Panc1 (cell line): ENCODE results near the gene CCDC185. TPM values are rescaled to one million over a fixed set of nuclear protein-coding genes. Genes with fewer than 3 reads are reported as not detected.

Experiments
- ATAC-seq: fragments of 200-7000 bp; cut with Tn5 transposase; 2 replicates; pipeline ENCODE4 v1.9.1; 2020; ENCODE audit warnings: mild to moderate bottlenecking, moderate library complexity
- BruUV-seq: library from RNA; stranded (reverse); fragments of 400-500 nt; replicated peaks from 2 replicates; lab custom pipeline; 2021; lab: Mats Ljungman, UMichigan
- CTCF ChIA-PET: fragments of 300-600 bp; sonication (Branson Sonifier 250); formaldehyde crosslinking; loops from one replicate; lab custom pipeline; 2022; ENCODE audit warnings: antibody characterized with exemption; lab: Charles Lee
- POLR2A ChIA-PET: fragments of 300-600 bp; sonication (Branson Sonifier 250); formaldehyde crosslinking; loops from one replicate; lab custom pipeline; 2022; ENCODE audit warnings: antibody characterized with exemption; lab: Charles Lee
- DNase-seq: peaks from one replicate; pipeline ENCODE4 v3.0.0-alpha.2; 2010; ENCODE audit warnings: low read depth, low spot score
- H3K27ac ChIP-seq: 2 replicates; pipeline ENCODE4 v1.5.1; 2011; ENCODE audit warnings: mild to moderate bottlenecking, low read length, inconsistent platforms
- H3K27me3 ChIP-seq: fragments of 200-500 bp; sonication (Bioruptor generic); 2 replicates; pipeline ENCODE4 v1.6.0; 2014; ENCODE audit warnings: low read length, inconsistent platforms; ENCODE audit not compliant: control insufficient read depth, insufficient read depth
- H3K36me3 ChIP-seq: fragments of 200-500 bp; sonication (Bioruptor generic); 2 replicates; pipeline ENCODE4 v1.5.1; 2014; ENCODE audit warnings: inconsistent platforms, mild to moderate bottlenecking, low read length, moderate library complexity; ENCODE audit not compliant: control insufficient read depth, insufficient read depth
- H3K4me1 ChIP-seq: 2 replicates; pipeline ENCODE4 v1.5.1; 2011; ENCODE audit warnings: inconsistent platforms, mild to moderate bottlenecking, low read length, moderate library complexity; ENCODE audit not compliant: control insufficient read depth, insufficient read depth
- H3K4me3 ChIP-seq, 2 experiments: 2 replicates each; pipeline ENCODE4 v1.5.1; 2011 to 2012; ENCODE audit warnings: low read depth in 2 of 2, low read length in 2 of 2, mild to moderate bottlenecking in 2 of 2, inconsistent platforms in 1 of 2, moderate library complexity in 1 of 2
- H3K9me3 ChIP-seq: fragments of 200-500 bp; sonication (Bioruptor generic); 2 replicates; pipeline ENCODE4 v1.5.1; 2014; ENCODE audit warnings: low read depth, mild to moderate bottlenecking, inconsistent platforms, low read length, moderate library complexity; ENCODE audit not compliant: control insufficient read depth, insufficient read depth
- POLR2AphosphoS5 ChIP-seq: IDR thresholded peaks from 2 replicates; pipeline ENCODE4 v1.6.1; 2012; ENCODE audit warnings: mild to moderate bottlenecking, low read depth, low read length, moderate library complexity
- SIN3A ChIP-seq: IDR thresholded peaks from 2 replicates; pipeline ENCODE4 v1.6.1; 2012; ENCODE audit warnings: low read depth, mild to moderate bottlenecking, low read length, moderate library complexity, borderline replicate concordance; ENCODE audit not compliant: insufficient read depth
- TCF7L2 ChIP-seq: IDR thresholded peaks from 2 replicates; pipeline ENCODE4 v1.6.1; 2011; ENCODE audit warnings: mild to moderate bottlenecking, low read depth, low read length, inconsistent platforms
- in situ Hi-C: cut with HindIII; loops from 2 replicates; pipeline ENCODE4 v1.10.0; 2016; ENCODE audit warnings: low sequenced_read_pairs, low pct_unique_long_range_greater_than_20kb
- intact Hi-C: fragments of 100-400 bp; cut with micrococcal nuclease; formaldehyde crosslinking; loops from one replicate; pipeline ENCODE4 v1.10.0; 2022; ENCODE audit not compliant: unreplicated experiment
- total RNA-seq: library from RNA; stranded (reverse); gene quantifications from one replicate; pipeline ENCODE4 v1.2.1, GENCODE V29; 2021; ENCODE audit not compliant: unreplicated experiment
- TF ChIP-seq, protein P1 (sequence below), 2 experiments: IDR thresholded peaks; 2 replicates each; pipeline ENCODE4 v1.6.1; 2011 to 2012; ENCODE audit warnings: low read depth in 2 of 2, control low read depth in 1 of 2, low read length in 1 of 2, mild to moderate bottlenecking in 1 of 2, moderate library complexity in 1 of 2; ENCODE audit not compliant: insufficient read depth in 1 of 2
- TF ChIP-seq, protein P2 (sequence below): fragments of 450-650 bp; IDR thresholded peaks from 2 replicates; pipeline ENCODE4 v1.5.1; 2017; ENCODE audit warnings: mild to moderate bottlenecking

The CCDC185 gene
- total RNA-seq, 1 experiment from 2014 or later: not detected

DNA sequence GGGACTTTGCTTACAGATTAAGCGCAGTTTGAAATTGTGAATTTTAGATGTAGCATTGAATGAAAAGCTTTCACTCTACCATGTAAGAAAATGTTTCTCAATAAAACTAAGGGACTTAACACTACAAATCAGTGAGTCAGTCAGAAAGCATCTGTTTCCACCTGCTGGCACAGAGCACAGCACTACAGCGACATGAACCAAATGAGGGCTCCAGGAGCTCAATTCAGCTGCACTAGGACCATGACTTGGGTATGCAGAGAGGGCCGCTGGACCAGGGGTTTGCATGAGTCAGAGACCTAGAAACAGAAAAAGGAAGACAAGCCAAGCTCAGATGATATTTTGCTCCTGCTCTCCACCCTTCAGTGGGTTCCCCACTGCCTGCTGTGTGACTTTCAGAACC, 34.4 kb upstream of the CCDC185 start:
- TF ChIP-seq POLR2AphosphoS5 (no peak), TCF7L2 (no peak), SIN3A (no peak)
- TF ChIP-seq, protein P1, sequence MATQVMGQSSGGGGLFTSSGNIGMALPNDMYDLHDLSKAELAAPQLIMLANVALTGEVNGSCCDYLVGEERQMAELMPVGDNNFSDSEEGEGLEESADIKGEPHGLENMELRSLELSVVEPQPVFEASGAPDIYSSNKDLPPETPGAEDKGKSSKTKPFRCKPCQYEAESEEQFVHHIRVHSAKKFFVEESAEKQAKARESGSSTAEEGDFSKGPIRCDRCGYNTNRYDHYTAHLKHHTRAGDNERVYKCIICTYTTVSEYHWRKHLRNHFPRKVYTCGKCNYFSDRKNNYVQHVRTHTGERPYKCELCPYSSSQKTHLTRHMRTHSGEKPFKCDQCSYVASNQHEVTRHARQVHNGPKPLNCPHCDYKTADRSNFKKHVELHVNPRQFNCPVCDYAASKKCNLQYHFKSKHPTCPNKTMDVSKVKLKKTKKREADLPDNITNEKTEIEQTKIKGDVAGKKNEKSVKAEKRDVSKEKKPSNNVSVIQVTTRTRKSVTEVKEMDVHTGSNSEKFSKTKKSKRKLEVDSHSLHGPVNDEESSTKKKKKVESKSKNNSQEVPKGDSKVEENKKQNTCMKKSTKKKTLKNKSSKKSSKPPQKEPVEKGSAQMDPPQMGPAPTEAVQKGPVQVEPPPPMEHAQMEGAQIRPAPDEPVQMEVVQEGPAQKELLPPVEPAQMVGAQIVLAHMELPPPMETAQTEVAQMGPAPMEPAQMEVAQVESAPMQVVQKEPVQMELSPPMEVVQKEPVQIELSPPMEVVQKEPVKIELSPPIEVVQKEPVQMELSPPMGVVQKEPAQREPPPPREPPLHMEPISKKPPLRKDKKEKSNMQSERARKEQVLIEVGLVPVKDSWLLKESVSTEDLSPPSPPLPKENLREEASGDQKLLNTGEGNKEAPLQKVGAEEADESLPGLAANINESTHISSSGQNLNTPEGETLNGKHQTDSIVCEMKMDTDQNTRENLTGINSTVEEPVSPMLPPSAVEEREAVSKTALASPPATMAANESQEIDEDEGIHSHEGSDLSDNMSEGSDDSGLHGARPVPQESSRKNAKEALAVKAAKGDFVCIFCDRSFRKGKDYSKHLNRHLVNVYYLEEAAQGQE (IDR thresholded peaks at IDR 0.05; ENCODE audit: insufficient read depth in 1 of 2, low read depth in 2 of 2, low read length in 1 of 2): no peak
- TF ChIP-seq, protein P2, sequence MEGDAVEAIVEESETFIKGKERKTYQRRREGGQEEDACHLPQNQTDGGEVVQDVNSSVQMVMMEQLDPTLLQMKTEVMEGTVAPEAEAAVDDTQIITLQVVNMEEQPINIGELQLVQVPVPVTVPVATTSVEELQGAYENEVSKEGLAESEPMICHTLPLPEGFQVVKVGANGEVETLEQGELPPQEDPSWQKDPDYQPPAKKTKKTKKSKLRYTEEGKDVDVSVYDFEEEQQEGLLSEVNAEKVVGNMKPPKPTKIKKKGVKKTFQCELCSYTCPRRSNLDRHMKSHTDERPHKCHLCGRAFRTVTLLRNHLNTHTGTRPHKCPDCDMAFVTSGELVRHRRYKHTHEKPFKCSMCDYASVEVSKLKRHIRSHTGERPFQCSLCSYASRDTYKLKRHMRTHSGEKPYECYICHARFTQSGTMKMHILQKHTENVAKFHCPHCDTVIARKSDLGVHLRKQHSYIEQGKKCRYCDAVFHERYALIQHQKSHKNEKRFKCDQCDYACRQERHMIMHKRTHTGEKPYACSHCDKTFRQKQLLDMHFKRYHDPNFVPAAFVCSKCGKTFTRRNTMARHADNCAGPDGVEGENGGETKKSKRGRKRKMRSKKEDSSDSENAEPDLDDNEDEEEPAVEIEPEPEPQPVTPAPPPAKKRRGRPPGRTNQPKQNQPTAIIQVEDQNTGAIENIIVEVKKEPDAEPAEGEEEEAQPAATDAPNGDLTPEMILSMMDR: no peak
- no TSS peak for BruUV-seq
- POLR2A ChIA-PET: no interaction called here
- Histone ChIP-seq H3K9me3 (no peaks in the 10 kb centered on the region), H3K27ac (no peak overlapping the region), H3K36me3 (no peaks in the 10 kb centered on the region), H3K27me3 (peaks cover 48% of the 10 kb centered on the region), H3K4me3 (no peak overlapping the region), H3K4me1 (no peaks in the 10 kb centered on the region)
- ATAC-seq (no peak), DNase-seq (no peak)
- in situ Hi-C loops: no loop called here
- CTCF ChIA-PET: interaction anchor here (1.0 kb wide), 1 partner anchor 225 kb away, joined by 3 read pairs; no protein-coding TSS in a partner anchor
- intact Hi-C loops: no loop called here

DNA sequence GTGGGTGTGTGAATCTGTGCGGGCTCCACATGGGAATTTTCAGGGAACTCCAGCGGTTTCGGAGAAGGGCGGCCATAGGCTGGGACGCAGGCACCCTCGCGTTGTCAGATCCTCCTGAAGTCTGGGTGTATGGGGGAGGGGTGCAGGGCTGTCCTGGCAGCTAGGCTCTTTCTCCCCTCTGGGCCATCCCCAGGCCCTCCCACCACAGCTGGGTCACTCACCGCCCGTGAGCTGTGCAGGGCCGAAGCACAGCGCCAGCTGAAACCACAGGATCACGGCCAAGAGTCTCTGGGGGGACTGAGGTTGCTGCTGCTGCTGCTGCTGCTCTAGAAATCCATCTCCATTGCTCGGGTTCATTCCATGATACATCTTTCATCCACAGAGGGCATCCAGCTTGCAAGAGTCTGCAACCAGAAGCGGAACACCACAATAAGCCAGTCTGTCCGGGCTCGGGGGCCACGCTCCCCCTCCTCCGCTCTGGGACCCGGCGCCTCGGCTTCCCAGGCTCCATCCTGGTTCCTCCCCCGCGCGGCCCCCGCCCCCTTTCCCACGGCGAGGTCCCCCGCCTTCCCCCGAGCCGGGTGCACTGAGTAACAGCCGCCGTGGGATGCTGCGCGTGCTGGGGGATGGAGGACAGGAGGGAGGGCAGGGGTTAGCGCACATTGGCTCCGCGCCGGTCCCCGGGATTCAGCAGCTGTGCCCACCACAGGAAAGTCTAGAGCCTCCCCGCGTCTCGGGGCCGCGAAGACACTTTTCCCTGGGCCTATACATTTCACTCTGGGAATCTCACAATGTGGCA, 30.0 kb upstream of the CCDC185 start:
- in situ Hi-C loops: no loop called here
- peak; percentile 54 for ATAC-seq
- TF ChIP-seq SIN3A: no peak
- TF ChIP-seq, protein P1 (IDR thresholded peaks at IDR 0.05; ENCODE audit: insufficient read depth in 1 of 2, low read depth in 2 of 2, low read length in 1 of 2): no peak
- no peak for TF ChIP-seq TCF7L2
- TF ChIP-seq, protein P2: no peak
- no peak for TF ChIP-seq POLR2AphosphoS5
- Histone ChIP-seq H3K36me3 (no peaks in the 10 kb centered on the region), H3K4me1 (peaks cover 2% of the 10 kb centered on the region; the same call in 1 of the 2 replicates), H3K9me3 (no peaks in the 10 kb centered on the region), H3K27ac (no peak overlapping the region), H3K4me3 (peak overlapping the region; percentile 35 to 50), H3K27me3 (peaks cover 43% of the 10 kb centered on the region)
- CTCF ChIA-PET: interaction anchor here (0.7 kb wide), 1 partner anchor 300 kb away, joined by 6 read pairs; no protein-coding TSS in a partner anchor
- no peak for DNase-seq
- POLR2A ChIA-PET: no interaction called here
- no TSS peak for BruUV-seq
- intact Hi-C loops: no loop called here
